Fibroblast of mammary gland (primary cell): ENCODE measurements around the gene PRPF40A.

Source experiments
- DNase-seq: peaks from one replicate; pipeline ENCODE4 v3.0.0-alpha.2; 2010; ENCODE audit warnings: low read depth
- H3K4me3 ChIP-seq: 2 replicates; pipeline ENCODE4 v1.5.1; 2011; ENCODE audit warnings: low read depth, mild to moderate bottlenecking, low read length, moderate library complexity; ENCODE audit not compliant: control insufficient read depth
- CTCF ChIP-seq: conservative IDR thresholded peaks from 2 replicates; pipeline ENCODE4 v1.5.1; 2011; ENCODE audit warnings: low read depth, low read length, inconsistent platforms; ENCODE audit not compliant: control insufficient read depth, insufficient read depth

The PRPF40A gene

GRCh38 chr2:152696476-152696875, 20.8 kb downstream of the PRPF40A start:
- no peak for TF ChIP-seq CTCF
- no peak for DNase-seq
- no peak overlapping the region for H3K4me3 ChIP-seq

GRCh38 chr2:152695763-152696162, 21.5 kb downstream of the PRPF40A start:
- no peak for DNase-seq
- no peak overlapping the region for H3K4me3 ChIP-seq
- TF ChIP-seq CTCF = no peak

- no peak for TF ChIP-seq CTCF
- peak overlapping the region; percentile 18 for H3K4me3 ChIP-seq
Observed at GRCh38 chr2:152694161-152694661, 23.1 kb downstream of the PRPF40A start.

GRCh38 chr2:152693033-152693432, 24.2 kb downstream of the PRPF40A start:
- TF ChIP-seq CTCF = no peak
- no peak overlapping the region for H3K4me3 ChIP-seq
- DNase-seq = no peak

More at GRCh38 chr2:152694161-152694661, 23.1 kb downstream of the PRPF40A start:
- peak; percentile 80 for DNase-seq

GRCh38 chr2:152686321-152686720, 30.9 kb downstream of the PRPF40A start:
- H3K4me3 ChIP-seq = no peak overlapping the region
- peak; percentile 13 for DNase-seq
- no peak for TF ChIP-seq CTCF

- H3K4me3 ChIP-seq = no peak overlapping the region
- TF ChIP-seq CTCF = no peak
- no peak for DNase-seq
Observed at GRCh38 chr2:152683400-152683799, 33.9 kb downstream of the PRPF40A start.

GRCh38 chr2:152682663-152683062, 34.6 kb downstream of the PRPF40A start:
- no peak for TF ChIP-seq CTCF
- no peak for DNase-seq
- H3K4me3 ChIP-seq = no peak overlapping the region
